Measurements from ENCODE around the gene FKBP2. TPM values are rescaled to one million over a fixed set of nuclear protein-coding genes. Genes with fewer than 3 reads are reported as not detected.
A peak's percentile ranks its signal among the peaks of the same experiment; 100 is the strongest.

FKBP2 gene
- total RNA-seq, 5 donors from 2014 or later (not counting 1 experiment from before 2014, with no cell fraction given): 17.9 to 53.0 (median 42.9) TPM

DNA sequence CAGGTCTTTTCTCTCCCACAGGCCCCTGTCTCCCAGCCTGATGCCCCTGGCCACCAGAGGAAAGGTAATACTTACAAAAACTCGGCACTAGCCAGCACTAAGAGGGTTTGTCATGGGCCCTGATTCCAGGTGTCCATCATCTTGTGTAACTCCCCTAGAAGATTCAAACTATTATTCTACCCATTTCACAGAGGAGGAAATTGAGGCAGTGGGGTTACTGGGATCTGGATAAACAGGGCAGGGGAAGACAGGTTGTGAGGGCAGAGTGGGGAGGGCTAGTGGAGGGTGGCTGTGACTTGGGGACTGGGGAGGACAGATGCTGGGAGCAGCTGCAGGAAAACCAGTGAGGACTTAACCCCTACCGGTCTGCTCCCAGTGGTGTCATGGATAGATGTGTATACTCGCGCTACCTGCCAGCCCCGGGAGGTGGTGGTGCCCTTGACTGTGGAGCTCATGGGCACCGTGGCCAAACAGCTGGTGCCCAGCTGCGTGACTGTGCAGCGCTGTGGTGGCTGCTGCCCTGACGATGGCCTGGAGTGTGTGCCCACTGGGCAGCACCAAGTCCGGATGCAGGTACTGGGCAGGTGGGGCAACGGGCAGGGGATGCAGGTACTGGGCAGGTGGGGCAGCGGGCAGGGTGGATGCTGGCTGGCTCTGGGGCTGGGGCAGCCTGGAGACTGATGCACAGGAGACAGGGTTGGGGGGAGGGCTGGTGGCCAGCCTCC lies 5.3 kb upstream of the FKBP2 start:
- Histone ChIP-seq H3K4me1 (ENCODE audit: control insufficient read depth in 1 of 2, extremely low read depth in 1 of 2, insufficient read depth in 2 of 2, low read length in 2 of 2) (peaks cover 9 to 51% of the 10 kb centered on the region in 2 experiments), H3K9me3 (no peaks in the 10 kb centered on the region), H3K27me3 (replicated peaks in 1 of 2; ENCODE audit: control insufficient read depth in 2 of 2, extremely low read depth in 1 of 2, insufficient read depth in 2 of 2, low read length in 1 of 2) (no peaks in the 10 kb centered on the region), H3K27ac (ENCODE audit: low read length) (peak overlapping the region; percentile 38), H3K4me3 (ENCODE audit: control insufficient read depth in 1 of 2, extremely low read depth in 1 of 2, low read length in 1 of 2) (peak overlapping the region; percentile 58 to 70), H3K36me3 (ENCODE audit: control insufficient read depth in 2 of 2, extremely low read depth in 1 of 2, insufficient read depth in 1 of 2, low read length in 1 of 2) (peaks cover 10 to 16% of the 10 kb centered on the region in 2 donors)
- peak overlapping the region; percentile 72 to 84 for H3K27ac Mint-ChIP-seq
- ATAC-seq (replicated peaks in 1 of 4) (no peak), DNase-seq (no peak)
- peak overlapping the region; percentile 79 to 84 (median 81) for H3K4me3 Mint-ChIP-seq
- POLR2A ChIA-PET: no interaction called here
- WGBS (ENCODE audit: insufficient coverage): 95% methylated on average over 10 of the region's 12 CpGs
- H3K27me3 Mint-ChIP-seq: no peaks in the 10 kb centered on the region
- peaks cover 42 to 45% (median 43%) of the 10 kb centered on the region in 3 donors for H3K4me1 Mint-ChIP-seq
- CTCF ChIA-PET: interaction anchor here in 1 of 2 donors (1.9 kb wide), 1 partner anchor 31 kb away, joined by 5 read pairs; no protein-coding TSS in a partner anchor
- H3K9me3 Mint-ChIP-seq: no peaks in the 10 kb centered on the region
- no peaks in the 10 kb centered on the region for H3K36me3 Mint-ChIP-seq

DNA sequence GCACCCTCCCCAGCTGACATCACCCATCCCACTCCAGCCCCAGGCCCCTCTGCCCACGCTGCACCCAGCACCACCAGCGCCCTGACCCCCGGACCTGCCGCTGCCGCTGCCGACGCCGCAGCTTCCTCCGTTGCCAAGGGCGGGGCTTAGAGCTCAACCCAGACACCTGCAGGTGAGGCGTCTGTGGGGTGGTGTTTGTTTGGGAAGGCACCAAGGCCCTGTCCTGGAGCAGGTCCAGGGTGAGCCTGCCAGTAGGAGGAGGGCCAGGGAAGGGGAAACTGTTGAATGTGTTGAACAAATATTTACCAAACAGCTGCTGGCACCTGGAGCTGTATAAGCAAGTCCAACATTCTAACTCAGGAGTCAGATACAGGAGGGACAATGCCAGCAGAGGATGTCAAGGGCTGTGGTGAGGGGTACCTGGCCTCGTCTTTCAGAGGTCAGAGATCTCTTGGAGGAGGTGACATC lies 3.4 kb upstream of the FKBP2 start:
- Mint-ChIP-seq H3K9me3 (no peaks in the 10 kb centered on the region), H3K4me1 (peaks cover 38 to 45% (median 38%) of the 10 kb centered on the region in 3 donors), H3K27ac (peak overlapping the region in 1 of 2 donors; percentile 34), H3K36me3 (no peaks in the 10 kb centered on the region), H3K4me3 (no peak overlapping the region), H3K27me3 (no peaks in the 10 kb centered on the region)
- no peaks in the 10 kb centered on the region for H3K27me3 ChIP-seq (replicated peaks in 1 of 2; ENCODE audit: control insufficient read depth in 2 of 2, extremely low read depth in 1 of 2, insufficient read depth in 2 of 2, low read length in 1 of 2)
- ChIA-PET POLR2A (no interaction called here), CTCF (interaction anchor here in 1 of 2 donors (0.6 to 1.9 kb wide), 2 partner anchors 32 to 34 kb away, joined by 3 to 5 read pairs; no protein-coding TSS in a partner anchor)
- peaks cover 10 to 16% of the 10 kb centered on the region in 2 donors for H3K36me3 ChIP-seq (ENCODE audit: control insufficient read depth in 2 of 2, extremely low read depth in 1 of 2, insufficient read depth in 1 of 2, low read length in 1 of 2)
- H3K4me3 ChIP-seq (ENCODE audit: control insufficient read depth in 1 of 2, extremely low read depth in 1 of 2, low read length in 1 of 2): no peak overlapping the region
- no peaks in the 10 kb centered on the region for H3K9me3 ChIP-seq
- 98% methylated on average over 8 of the region's 12 CpGs for WGBS (ENCODE audit: insufficient coverage)
- DNase-seq (no peak), ATAC-seq (replicated peaks in 1 of 4) (no peak)
- no peak overlapping the region for H3K27ac ChIP-seq (ENCODE audit: low read length)
- H3K4me1 ChIP-seq (ENCODE audit: control insufficient read depth in 1 of 2, extremely low read depth in 1 of 2, insufficient read depth in 2 of 2, low read length in 2 of 2): peaks cover 8 to 48% of the 10 kb centered on the region in 2 experiments

- ATAC-seq (replicated peaks in 1 of 4) (no peak), DNase-seq (no peak)
- WGBS (ENCODE audit: insufficient coverage): 89% methylated on average over 3 of the region's 9 CpGs
- H3K27ac Mint-ChIP-seq: peak overlapping the region in 1 of 2 donors; percentile 55
- no peaks in the 10 kb centered on the region for H3K36me3 Mint-ChIP-seq
- Histone ChIP-seq H3K9me3 (no peaks in the 10 kb centered on the region), H3K27me3 (replicated peaks in 1 of 2; ENCODE audit: control insufficient read depth in 2 of 2, extremely low read depth in 1 of 2, insufficient read depth in 2 of 2, low read length in 1 of 2) (no peaks in the 10 kb centered on the region), H3K36me3 (ENCODE audit: control insufficient read depth in 2 of 2, extremely low read depth in 1 of 2, insufficient read depth in 1 of 2, low read length in 1 of 2) (peaks cover 11 to 16% of the 10 kb centered on the region in 2 donors), H3K4me3 (ENCODE audit: control insufficient read depth in 1 of 2, extremely low read depth in 1 of 2, low read length in 1 of 2) (no peak overlapping the region), H3K27ac (ENCODE audit: low read length) (no peak overlapping the region), H3K4me1 (ENCODE audit: control insufficient read depth in 1 of 2, extremely low read depth in 1 of 2, insufficient read depth in 2 of 2, low read length in 2 of 2) (peaks cover 10 to 49% of the 10 kb centered on the region in 2 experiments)
- H3K9me3 Mint-ChIP-seq: no peaks in the 10 kb centered on the region
- CTCF ChIA-PET: interaction anchor here in 1 of 2 donors (0.6 kb wide), 1 partner anchor 33 kb away, joined by 3 read pairs; no protein-coding TSS in a partner anchor
- no peaks in the 10 kb centered on the region for H3K27me3 Mint-ChIP-seq
- POLR2A ChIA-PET: no interaction called here
- no peak overlapping the region for H3K4me3 Mint-ChIP-seq
- peaks cover 38 to 43% (median 39%) of the 10 kb centered on the region in 3 donors for H3K4me1 Mint-ChIP-seq
Measured at GRCh38 chr11:64238076-64238475, 2.8 kb upstream of the FKBP2 start.

DNA sequence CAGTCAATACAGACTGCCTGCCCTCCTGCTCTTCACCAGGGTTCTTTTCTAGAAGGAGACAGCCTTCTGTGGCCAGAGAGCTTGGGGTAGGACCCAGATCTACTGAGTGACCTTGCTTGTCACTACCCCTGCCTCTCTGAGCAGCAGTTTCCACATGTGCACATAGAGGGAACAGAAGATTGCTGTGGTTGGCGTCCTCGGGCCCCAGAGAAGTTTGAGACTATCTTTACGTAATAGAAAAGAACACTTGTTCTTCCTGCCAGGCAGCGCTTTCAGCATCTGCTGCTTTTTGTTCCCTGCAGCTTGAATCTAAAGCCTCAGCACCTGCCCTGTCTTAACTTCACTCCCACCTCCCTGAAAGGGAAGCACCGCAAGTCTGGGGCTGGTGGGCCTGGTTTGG lies 1.9 kb upstream of the FKBP2 start:
- peaks cover 38 to 44% (median 41%) of the 10 kb centered on the region in 3 donors for H3K4me1 Mint-ChIP-seq
- H3K4me3 Mint-ChIP-seq: no peak overlapping the region
- H3K9me3 Mint-ChIP-seq: no peaks in the 10 kb centered on the region
- no peaks in the 10 kb centered on the region for H3K27me3 ChIP-seq (replicated peaks in 1 of 2; ENCODE audit: control insufficient read depth in 2 of 2, extremely low read depth in 1 of 2, insufficient read depth in 2 of 2, low read length in 1 of 2)
- no peak overlapping the region for H3K27ac ChIP-seq (ENCODE audit: low read length)
- 100% methylated on average over 3 of the region's 5 CpGs for WGBS (ENCODE audit: insufficient coverage)
- ATAC-seq (replicated peaks in 1 of 4): no peak
- no peaks in the 10 kb centered on the region for H3K9me3 ChIP-seq
- no peak overlapping the region for H3K4me3 ChIP-seq (ENCODE audit: control insufficient read depth in 1 of 2, extremely low read depth in 1 of 2, low read length in 1 of 2)
- no peaks in the 10 kb centered on the region for H3K36me3 Mint-ChIP-seq
- peaks cover 16 to 24% of the 10 kb centered on the region in 2 donors for H3K36me3 ChIP-seq (ENCODE audit: control insufficient read depth in 2 of 2, extremely low read depth in 1 of 2, insufficient read depth in 1 of 2, low read length in 1 of 2)
- no peak for DNase-seq
- CTCF ChIA-PET: no interaction called here
- POLR2A ChIA-PET: no interaction called here
- H3K27ac Mint-ChIP-seq: peak overlapping the region; percentile 55 to 66
- H3K27me3 Mint-ChIP-seq: no peaks in the 10 kb centered on the region
- H3K4me1 ChIP-seq (ENCODE audit: control insufficient read depth in 1 of 2, extremely low read depth in 1 of 2, insufficient read depth in 2 of 2, low read length in 2 of 2): peaks cover 12 to 45% of the 10 kb centered on the region in 2 experiments

- WGBS (ENCODE audit: insufficient coverage): 62% methylated on average over 6 of the region's 11 CpGs
- ATAC-seq (replicated peaks in 1 of 4) (no peak), DNase-seq (peak in 2 of 35 experiments; percentile 26 to 48)
- POLR2A ChIA-PET: interaction anchor here in 1 of 2 donors (0.6 kb wide), 1 partner anchor 14 kb away, joined by 4 read pairs; the partner anchor contains the start of genes NUDT22 and TRPT1
- no peaks in the 10 kb centered on the region for H3K9me3 Mint-ChIP-seq
- Histone ChIP-seq H3K36me3 (ENCODE audit: control insufficient read depth in 2 of 2, extremely low read depth in 1 of 2, insufficient read depth in 1 of 2, low read length in 1 of 2) (peaks cover 16 to 27% of the 10 kb centered on the region in 2 donors), H3K27me3 (replicated peaks in 1 of 2; ENCODE audit: control insufficient read depth in 2 of 2, extremely low read depth in 1 of 2, insufficient read depth in 2 of 2, low read length in 1 of 2) (no peaks in the 10 kb centered on the region), H3K9me3 (no peaks in the 10 kb centered on the region), H3K27ac (ENCODE audit: low read length) (peak overlapping the region; percentile 97), H3K4me3 (ENCODE audit: control insufficient read depth in 1 of 2, extremely low read depth in 1 of 2, low read length in 1 of 2) (peak overlapping the region in 1 of 2 donors; percentile 73), H3K4me1 (ENCODE audit: control insufficient read depth in 1 of 2, extremely low read depth in 1 of 2, insufficient read depth in 2 of 2, low read length in 2 of 2) (peaks cover 12 to 48% of the 10 kb centered on the region in 2 experiments)
- H3K27me3 Mint-ChIP-seq: no peaks in the 10 kb centered on the region
- H3K27ac Mint-ChIP-seq: peak overlapping the region; percentile 97
- CTCF ChIA-PET: no interaction called here
- H3K4me1 Mint-ChIP-seq: peaks cover 39 to 47% (median 41%) of the 10 kb centered on the region in 3 donors
- H3K36me3 Mint-ChIP-seq: no peaks in the 10 kb centered on the region
- peak overlapping the region; percentile 83 to 93 (median 89) for H3K4me3 Mint-ChIP-seq
Measured at GRCh38 chr11:64239662-64240434, 1.0 kb upstream of the FKBP2 start.

- Mint-ChIP-seq H3K9me3 (no peaks in the 10 kb centered on the region), H3K27ac (peak overlapping the region; percentile 97), H3K4me3 (peak overlapping the region; percentile 83 to 93 (median 89)), H3K36me3 (no peaks in the 10 kb centered on the region), H3K4me1 (peaks cover 37 to 43% (median 39%) of the 10 kb centered on the region in 3 donors), H3K27me3 (no peaks in the 10 kb centered on the region)
- H3K27ac ChIP-seq (ENCODE audit: low read length): peak overlapping the region; percentile 97
- CTCF ChIA-PET: interaction anchor here in 1 of 2 donors (0.6 to 1.1 kb wide), 7 partner anchors 35 to 77 kb away, joined by 3 to 9 read pairs (median 5); partner anchors contain the start of genes BAD, FERMT3, PRDX5 and TRMT112
- no peaks in the 10 kb centered on the region for H3K9me3 ChIP-seq
- DNase-seq: peak in 13 of 35 experiments; percentile 99 to 100 (median 100)
- peak overlapping the region; percentile 49 to 73 for H3K4me3 ChIP-seq (ENCODE audit: control insufficient read depth in 1 of 2, extremely low read depth in 1 of 2, low read length in 1 of 2)
- 1% methylated on average over 22 of the region's 24 CpGs for WGBS (ENCODE audit: insufficient coverage)
- peaks cover 16 to 27% of the 10 kb centered on the region in 2 donors for H3K36me3 ChIP-seq (ENCODE audit: control insufficient read depth in 2 of 2, extremely low read depth in 1 of 2, insufficient read depth in 1 of 2, low read length in 1 of 2)
- H3K27me3 ChIP-seq (replicated peaks in 1 of 2; ENCODE audit: control insufficient read depth in 2 of 2, extremely low read depth in 1 of 2, insufficient read depth in 2 of 2, low read length in 1 of 2): no peaks in the 10 kb centered on the region
- POLR2A ChIA-PET: interaction anchor here (0.6 to 1.0 kb wide), 3 partner anchors 43 to 76 kb away, joined by 3 to 5 read pairs (median 3); partner anchors contain the start of genes BAD (in 1 of the 2) and TRMT112 (in 1 of the 2)
- H3K4me1 ChIP-seq (ENCODE audit: control insufficient read depth in 1 of 2, extremely low read depth in 1 of 2, insufficient read depth in 2 of 2, low read length in 2 of 2): peaks cover 9 to 48% of the 10 kb centered on the region in 2 experiments
- peak; percentile 80 to 88 (median 82) for ATAC-seq (replicated peaks in 1 of 4)
Measured at GRCh38 chr11:64241241-64241490, 271 bp downstream of the FKBP2 start.
